Stimulated activated naive CD4-positive, alpha-beta T cell treated with Interleukin-2 at 50 U/mL for 16 hours (primary cell): ENCODE measurements around the gene TMLHE.
"Not testable (repeated sequence)": the region's sequence is repeated elsewhere in the genome, so short reads cannot be mapped to it uniquely, and the experiment has no call there.

ENCODE experiments used
- DNase-seq: peaks from one replicate; lab custom pipeline; 2025; lab: John Stamatoyannopoulos, UW

The TMLHE gene

GRCh38 chrX:155612312-155613224 lies at the start of gene TMLHE, which contains the start of gene SPRY3:
TMLHE (minus strand) TSS chrX:155612952; CDS start chrX:155545276, 67,676 bp downstream.
SPRY3 (plus strand) TSS chrX:155612586.
- peak; percentile 47 for DNase-seq

GRCh38 chrX:155662282-155662681 lies 49.5 kb upstream of the TMLHE start:
- no peak for DNase-seq

GRCh38 chrX:155645180-155645579 lies 32.4 kb upstream of the TMLHE start:
- no peak for DNase-seq

- no peak for DNase-seq
Measured at GRCh38 chrX:155643240-155643639, 30.5 kb upstream of the TMLHE start.

- not testable (repeated sequence) for DNase-seq
Measured at GRCh38 chrX:155641371-155641770, 28.6 kb upstream of the TMLHE start.

GRCh38 chrX:155637714-155638113 lies 25.0 kb upstream of the TMLHE start:
- DNase-seq: no peak

GRCh38 chrX:155635019-155635418 lies 22.3 kb upstream of the TMLHE start:
- not testable (repeated sequence) for DNase-seq

GRCh38 chrX:155632431-155633100 lies 19.8 kb upstream of the TMLHE start:
- DNase-seq: no peak

GRCh38 chrX:155620110-155620509 lies 7.4 kb upstream of the TMLHE start:
- DNase-seq: not testable (repeated sequence)

GRCh38 chrX:155615938-155616337 lies 3.2 kb upstream of the TMLHE start:
- DNase-seq: no peak

GRCh38 chrX:155613927-155614559 lies 1.3 kb upstream of the TMLHE start:
- DNase-seq: no peak

- DNase-seq: no peak
Measured at GRCh38 chrX:155611302-155611701, 1.4 kb downstream of the TMLHE start.

- no peak for DNase-seq
Measured at GRCh38 chrX:155592981-155593380, 19.8 kb downstream of the TMLHE start.

- no peak for DNase-seq
Measured at GRCh38 chrX:155592331-155592730, 20.4 kb downstream of the TMLHE start.

- DNase-seq: no peak
Measured at GRCh38 chrX:155577682-155578081, 35.1 kb downstream of the TMLHE start.

- DNase-seq: no peak
Measured at GRCh38 chrX:155563099-155563498, 49.7 kb downstream of the TMLHE start.

- no peak for DNase-seq
Measured at GRCh38 chrX:155544881-155545280, 67.9 kb downstream of the TMLHE start.

GRCh38 chrX:155535866-155536265 lies 76.9 kb downstream of the TMLHE start:
- no peak for DNase-seq

GRCh38 chrX:155534800-155535199 lies 78.0 kb downstream of the TMLHE start:
- no peak for DNase-seq

GRCh38 chrX:155527023-155527422 lies 85.7 kb downstream of the TMLHE start:
- DNase-seq: not testable (repeated sequence)

GRCh38 chrX:155514225-155514624 lies 98.5 kb downstream of the TMLHE start:
- DNase-seq: no peak

- no peak for DNase-seq
Measured at GRCh38 chrX:155505296-155505695, 107.5 kb downstream of the TMLHE start.

GRCh38 chrX:155495134-155495533 lies 117.6 kb downstream of the TMLHE start:
- DNase-seq: not testable (repeated sequence)
